HepG2 (cell line): Measurements from ENCODE around the gene CD1B.

ENCODE experiments used
- CTCF ChIP-seq: sonication (generic); formaldehyde crosslinking; IDR thresholded peaks from 2 replicates; pipeline ENCODE4 v1.5.0; 2020; ENCODE audit warnings: mild to moderate bottlenecking, missing genetic modification reagents, moderate library complexity
- HDAC1 ChIP-seq: sonication (generic); formaldehyde crosslinking; IDR thresholded peaks from 2 replicates; pipeline ENCODE4 v1.5.1; 2020; ENCODE audit warnings: mild to moderate bottlenecking, missing genetic modification reagents
- STAT6 ChIP-seq: sonication (generic); formaldehyde crosslinking; IDR thresholded peaks from 2 replicates; pipeline ENCODE4 v1.4.0; 2020; ENCODE audit warnings: missing genetic modification reagents, mild to moderate bottlenecking, borderline replicate concordance
- ZNF24 ChIP-seq: fragments of 450-650 bp; IDR thresholded peaks from 2 replicates; pipeline ENCODE4 v1.6.1; 2017; ENCODE audit warnings: antibody characterized with exemption, mild to moderate bottlenecking
- ZNF570 ChIP-seq: sonication (generic); formaldehyde crosslinking; IDR thresholded peaks from 2 replicates; pipeline ENCODE4 v1.4.0; 2020; ENCODE audit warnings: mild to moderate bottlenecking, missing genetic modification reagents, borderline replicate concordance

DNA sequence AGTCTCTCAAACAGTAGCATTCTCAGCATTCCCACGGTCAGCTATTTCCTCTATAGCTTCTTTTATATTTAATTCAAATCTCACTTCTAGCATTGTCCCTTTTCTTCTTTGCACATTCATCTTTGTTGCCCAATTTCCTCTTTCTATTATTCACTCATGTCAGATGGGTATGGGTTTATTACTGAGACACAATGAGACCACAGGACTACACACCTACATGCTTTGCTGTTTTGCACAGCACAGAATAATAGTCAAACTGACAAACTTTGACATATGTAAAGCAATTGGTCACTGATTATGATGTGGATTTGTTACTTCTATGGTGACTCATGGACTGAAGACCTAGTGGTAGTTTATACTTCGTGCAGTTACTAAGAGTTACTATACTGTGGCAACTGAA lies 47.4 kb downstream of the CD1B start:
- TF ChIP-seq CTCF (CRISPR knock-in tag) = no peak
- no peak for TF ChIP-seq ZNF24
- no peak for TF ChIP-seq STAT6 (CRISPR knock-in tag)
- no peak for TF ChIP-seq HDAC1
- no peak for TF ChIP-seq ZNF570
